T-helper 2 cell (primary cell): ENCODE measurements around the gene DPP9.
"Not testable (repeated sequence)": the region's sequence is repeated elsewhere in the genome, so short reads cannot be mapped to it uniquely, and the experiment has no call there.

Source experiments
- DNase-seq, 5 experiments: peaks; one replicate each; pipeline versions ENCODE4 v3.0.0 to v3.0.0-alpha.2; 2012 to 2022
- total RNA-seq, 2 donors: gene quantifications; one replicate each; lab custom pipeline; 2026; lab: John Stamatoyannopoulos, UW

The DPP9 gene
- total RNA-seq: 68.8 to 87.0 reads per million in 2 donors

DNA sequence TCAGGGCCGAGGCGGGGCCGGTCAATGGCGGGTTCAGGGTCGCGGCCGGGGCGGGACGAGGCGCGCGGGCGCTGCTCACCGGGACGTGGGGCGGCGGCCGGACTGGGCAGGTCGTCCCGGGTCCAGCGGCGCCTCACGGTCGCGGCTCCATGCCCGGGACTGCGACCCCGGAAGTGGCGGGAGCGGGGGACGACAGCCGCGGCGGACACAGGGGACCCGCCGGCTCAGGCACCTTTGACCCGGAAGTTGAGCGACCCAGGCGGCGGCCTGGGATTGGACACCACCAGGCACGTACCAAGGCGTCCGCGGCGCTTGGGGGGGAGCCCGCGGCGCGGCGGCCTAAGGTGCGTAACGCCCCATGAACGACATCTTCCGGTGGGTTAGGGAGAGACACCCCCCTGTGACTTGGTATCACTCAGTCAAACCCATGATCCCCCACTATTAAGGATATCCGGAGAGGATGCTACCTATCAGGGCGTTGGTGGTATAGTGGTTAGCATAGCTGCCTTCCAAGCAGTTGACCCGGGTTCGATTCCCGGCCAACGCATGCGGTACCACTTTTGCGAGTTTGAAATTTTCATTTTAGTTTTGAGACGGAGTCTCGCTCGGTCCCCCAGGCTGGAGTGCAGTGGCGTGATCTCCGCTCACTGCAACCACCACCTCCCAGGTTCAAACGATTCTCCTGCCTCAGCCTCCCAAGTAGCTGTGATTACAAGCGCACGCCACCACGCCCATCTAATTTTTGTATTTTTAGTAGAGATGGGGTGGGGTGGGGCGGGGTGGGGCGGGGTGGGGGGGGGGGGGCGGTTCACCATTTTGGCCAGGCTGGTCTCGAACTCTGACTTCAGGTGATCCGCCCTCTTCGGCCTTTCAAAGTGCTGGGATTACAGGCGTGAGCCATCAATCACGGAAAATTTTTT is at the start of gene DPP9:
Gene DPP9 (minus strand): TSS at position 248 of the 920 bp plus-strand sequence. CDS start 3,936 bp downstream, outside the sequence.
- peak; percentile 89 to 99 (median 95) for DNase-seq

DNA sequence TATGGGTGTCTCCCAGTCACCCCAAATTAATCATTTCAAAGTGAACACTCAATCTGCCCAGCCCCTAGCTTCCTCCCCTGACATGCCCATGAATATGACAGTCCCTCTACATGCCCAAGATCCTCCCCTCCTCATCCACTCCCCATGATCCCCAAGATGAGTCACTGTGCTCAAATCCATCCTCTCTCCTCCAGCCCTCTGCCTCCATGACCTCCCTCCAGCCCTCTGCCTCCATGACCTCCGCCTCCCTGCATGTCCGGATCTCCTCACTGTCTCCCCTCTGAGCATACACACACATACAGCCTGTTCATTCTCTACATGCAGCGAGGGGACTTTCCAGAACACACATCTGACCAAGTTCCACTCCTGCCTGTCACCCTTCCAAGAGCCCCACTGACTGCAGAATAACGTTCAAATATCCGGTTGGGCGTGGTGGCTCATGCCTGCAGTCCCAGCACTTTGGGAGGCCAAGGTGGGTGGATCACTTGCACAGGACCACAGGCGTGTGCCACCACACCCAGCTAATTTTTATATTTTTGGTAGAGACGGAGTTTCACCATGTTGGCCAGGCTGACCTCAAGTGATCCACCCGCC is 49.5 kb upstream of the DPP9 start:
- DNase-seq: no peak

- no peak for DNase-seq
Measured at GRCh38 chr19:4772566-4772965, 48.9 kb upstream of the DPP9 start.

GRCh38 chr19:4768934-4769777 is 45.5 kb upstream of the DPP9 start:
- DNase-seq: peak; percentile 51 to 74 (median 66)

- no peak for DNase-seq
Measured at GRCh38 chr19:4764393-4764660, 40.7 kb upstream of the DPP9 start.

GRCh38 chr19:4763021-4763420 is 39.4 kb upstream of the DPP9 start:
- DNase-seq: no peak

DNA sequence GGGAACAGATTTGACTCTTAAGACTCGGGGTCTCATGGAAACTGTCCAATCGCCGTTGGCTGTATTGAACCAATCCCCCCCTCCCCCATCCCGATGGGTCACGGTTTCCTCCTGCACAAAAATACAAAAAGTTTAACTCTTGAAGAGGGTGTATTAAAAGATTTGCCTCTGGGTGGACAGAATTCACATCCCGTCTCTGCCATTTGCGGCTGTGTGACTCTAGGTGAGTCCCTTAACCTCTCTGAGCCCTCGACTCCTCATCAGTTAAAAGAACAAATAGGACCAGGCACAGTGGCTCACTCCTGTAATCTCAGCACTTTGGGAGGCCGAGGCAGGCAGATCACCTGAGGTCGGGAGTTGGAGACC is 36.6 kb upstream of the DPP9 start:
- DNase-seq: no peak

- DNase-seq: peak; percentile 12 to 72 (median 33)
Measured at GRCh38 chr19:4759388-4760284, 36.0 kb upstream of the DPP9 start.

DNA sequence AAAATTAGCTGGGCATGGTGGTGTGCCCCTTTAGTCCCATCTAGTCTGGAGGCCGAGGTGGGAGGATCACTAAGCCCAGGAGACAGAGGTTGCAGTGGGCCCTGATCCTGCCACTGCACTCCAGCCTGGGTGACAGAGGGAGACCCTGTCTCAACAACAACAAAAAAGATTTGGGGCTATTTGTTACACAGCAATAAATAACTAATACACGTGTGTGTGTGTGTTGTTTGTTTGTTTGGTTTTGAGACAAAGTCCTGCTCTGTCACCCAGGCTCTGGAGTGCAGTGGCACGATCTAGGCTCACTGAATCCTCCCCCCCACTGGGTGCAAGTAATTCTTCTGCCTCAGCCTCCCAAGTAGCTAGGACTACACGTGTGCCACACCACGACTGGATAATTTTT is 35.0 kb upstream of the DPP9 start:
- DNase-seq: no peak

GRCh38 chr19:4758082-4758481 is 34.4 kb upstream of the DPP9 start:
- DNase-seq: no peak

GRCh38 chr19:4755459-4755858 is 31.8 kb upstream of the DPP9 start:
- no peak for DNase-seq

DNA sequence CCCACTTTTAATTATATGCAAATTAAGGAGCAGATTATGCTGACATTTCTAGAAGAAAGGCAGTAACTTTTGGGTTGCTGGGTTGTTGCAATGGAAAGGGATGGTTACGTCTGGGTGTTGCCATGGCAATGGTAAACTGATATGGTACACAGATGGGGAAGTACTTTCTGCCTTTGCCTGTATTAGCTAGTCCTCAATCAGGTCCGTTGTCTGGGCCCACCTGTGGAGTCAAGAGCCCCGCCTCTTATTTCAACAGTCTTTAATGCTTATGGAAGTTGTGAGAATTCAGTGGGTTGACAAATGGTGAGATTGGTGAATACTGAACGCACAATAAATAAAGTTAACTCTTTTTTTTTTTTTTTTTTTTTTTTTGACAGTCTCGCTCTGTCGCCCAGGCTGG is 30.6 kb upstream of the DPP9 start:
- peak in 1 of 5 experiments; percentile 18 for DNase-seq

GRCh38 chr19:4749870-4750590 is 26.4 kb upstream of the DPP9 start:
- no peak for DNase-seq

DNA sequence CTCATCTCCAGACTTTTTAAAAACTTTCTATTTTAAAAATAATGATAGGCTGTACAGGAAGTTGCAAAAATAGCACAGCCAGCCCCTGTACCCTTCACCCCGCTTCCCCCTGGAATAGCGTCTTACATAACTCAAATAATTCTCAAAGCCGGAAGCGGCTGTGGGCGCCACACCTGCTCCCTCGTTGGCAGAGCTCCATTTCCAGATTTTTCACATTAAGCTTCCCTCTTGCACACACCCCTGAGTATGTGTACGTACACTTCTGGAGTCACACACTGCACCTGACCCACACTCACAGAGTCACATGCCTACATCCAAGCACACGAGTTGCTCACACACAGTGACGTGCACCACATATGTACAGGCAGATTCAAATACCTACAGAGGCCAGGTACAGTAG is 24.9 kb upstream of the DPP9 start:
- no peak for DNase-seq

GRCh38 chr19:4748185-4748584 is 24.5 kb upstream of the DPP9 start:
- DNase-seq: no peak

DNA sequence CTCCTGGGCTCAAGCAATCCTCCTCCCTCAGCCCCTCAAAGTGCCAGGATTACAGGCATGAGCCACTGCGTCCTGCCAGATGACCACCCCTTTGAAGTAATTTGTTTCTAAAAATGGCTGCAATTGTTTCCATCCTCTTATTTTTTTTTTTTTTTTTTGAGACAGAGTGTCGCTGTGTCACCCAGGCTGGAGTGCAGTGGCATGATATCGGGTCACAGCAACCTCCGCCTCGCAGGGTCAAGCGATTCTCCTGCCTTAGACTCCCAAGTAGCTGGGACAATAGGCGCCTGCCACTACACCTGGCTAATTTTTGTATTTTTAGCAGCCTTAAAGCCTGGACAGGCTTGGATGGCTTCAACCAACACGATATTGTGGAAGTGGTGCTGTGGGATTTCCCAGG is 22.3 kb upstream of the DPP9 start:
- no peak for DNase-seq

DNA sequence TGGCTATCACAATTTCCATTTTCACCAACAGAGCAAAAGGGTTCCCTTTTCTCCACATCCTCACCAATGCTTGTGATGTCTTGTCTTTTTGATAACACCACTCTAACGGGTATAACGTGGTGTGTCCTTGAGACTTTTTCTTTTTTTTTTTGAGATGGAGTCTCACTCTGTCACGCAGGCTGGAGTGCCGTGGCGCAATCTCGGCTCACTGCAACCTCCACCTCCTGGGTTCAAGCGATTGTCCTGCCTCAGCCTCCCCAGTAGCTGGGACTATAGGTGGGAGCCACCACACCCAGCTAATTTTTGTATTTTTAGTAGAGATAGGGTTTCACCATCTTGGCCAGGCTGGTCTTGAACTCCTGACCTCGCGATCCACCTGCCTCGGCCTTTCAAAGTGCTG is 21.5 kb upstream of the DPP9 start:
- not testable (repeated sequence) for DNase-seq

DNA sequence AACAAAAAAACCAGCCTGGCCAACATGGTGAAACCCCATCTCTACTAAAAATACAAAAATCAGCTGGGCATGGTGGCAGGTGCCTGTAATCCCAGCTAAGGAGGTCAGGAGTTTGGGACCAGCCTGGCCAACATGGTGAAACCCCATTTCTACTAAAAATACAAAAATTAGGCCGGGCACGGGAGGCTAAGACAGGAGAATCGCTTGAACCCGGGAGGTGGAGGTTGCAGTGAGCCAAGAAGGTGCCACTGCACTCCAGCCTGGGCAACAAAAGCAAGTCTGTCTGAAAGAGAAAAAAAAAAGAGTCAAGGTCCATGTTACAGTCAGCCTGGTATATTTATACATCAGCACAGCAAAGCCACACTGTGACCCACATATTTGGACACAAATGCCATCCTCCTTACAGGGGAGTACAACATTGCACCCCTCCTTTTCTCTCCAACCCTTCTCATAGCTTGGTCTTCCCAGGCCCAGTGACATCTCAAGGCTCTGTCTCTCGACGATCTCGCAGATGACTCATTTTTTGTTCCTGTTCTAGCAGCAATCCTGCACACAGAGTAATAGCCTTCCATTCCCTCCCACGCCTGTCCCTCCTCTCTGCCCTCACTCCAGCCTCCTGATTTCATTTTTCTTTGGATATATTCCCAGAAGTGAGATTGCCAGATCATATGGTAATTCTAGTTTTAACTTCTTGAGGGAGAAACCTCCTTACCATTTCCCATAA is 21.0 kb upstream of the DPP9 start:
- DNase-seq: no peak

DNA sequence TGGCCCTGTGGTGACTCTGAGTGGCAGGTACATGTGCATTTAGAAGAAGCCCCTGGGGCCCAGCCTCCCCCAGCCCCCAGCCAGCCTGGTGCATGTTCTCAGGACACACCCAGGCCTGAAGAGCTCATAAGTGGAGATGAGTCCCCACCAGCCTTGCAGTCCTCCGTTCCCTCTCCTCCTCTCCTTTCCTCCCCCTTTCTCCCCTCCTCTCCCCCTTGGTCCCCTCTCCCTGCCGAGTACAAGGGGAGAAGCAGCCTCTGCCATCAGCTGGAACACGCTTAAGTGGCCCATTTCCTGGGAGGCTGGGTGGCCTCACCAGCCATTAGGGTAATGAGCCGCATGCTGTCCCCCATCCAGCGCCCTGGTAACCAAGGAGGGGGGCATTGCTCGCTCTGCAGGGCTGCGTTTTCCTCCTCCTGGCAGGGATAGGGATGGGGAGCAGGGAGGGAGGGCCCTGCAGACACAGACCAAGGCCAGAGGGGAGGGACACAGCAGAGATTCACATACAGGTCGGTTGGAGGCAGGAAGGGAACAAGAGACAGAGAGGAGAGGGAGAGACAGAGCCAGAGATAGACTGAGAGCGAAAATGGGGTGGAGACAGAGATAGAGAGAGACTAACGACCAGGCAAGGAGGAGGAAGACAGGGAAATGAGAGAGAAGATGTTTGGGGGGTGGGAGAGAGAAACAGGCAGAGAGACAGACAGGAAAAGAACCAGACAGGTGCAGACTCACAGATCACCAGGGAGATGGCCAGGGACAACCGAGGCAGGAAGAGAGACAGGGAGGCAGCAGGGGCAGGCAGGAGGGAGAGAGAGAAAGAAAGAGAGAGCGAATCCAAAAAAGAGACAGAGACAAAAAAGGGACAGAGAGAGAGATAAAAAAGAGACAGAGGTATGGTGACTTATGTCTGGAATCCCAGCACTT is 19.3 kb upstream of the DPP9 start:
- DNase-seq: no peak

- DNase-seq: no peak
Measured at GRCh38 chr19:4740092-4740491, 16.4 kb upstream of the DPP9 start.
